HG02571 (cell line): ENCODE measurements around the gene ALK.

Source experiments
- ATAC-seq: cut with Tn5 transposase; IDR thresholded peaks from one replicate; pipeline ENCODE4 v1.9.1; 2021; ENCODE audit warnings: mild to moderate bottlenecking, moderate library complexity; ENCODE audit not compliant: unreplicated experiment

The ALK gene

DNA sequence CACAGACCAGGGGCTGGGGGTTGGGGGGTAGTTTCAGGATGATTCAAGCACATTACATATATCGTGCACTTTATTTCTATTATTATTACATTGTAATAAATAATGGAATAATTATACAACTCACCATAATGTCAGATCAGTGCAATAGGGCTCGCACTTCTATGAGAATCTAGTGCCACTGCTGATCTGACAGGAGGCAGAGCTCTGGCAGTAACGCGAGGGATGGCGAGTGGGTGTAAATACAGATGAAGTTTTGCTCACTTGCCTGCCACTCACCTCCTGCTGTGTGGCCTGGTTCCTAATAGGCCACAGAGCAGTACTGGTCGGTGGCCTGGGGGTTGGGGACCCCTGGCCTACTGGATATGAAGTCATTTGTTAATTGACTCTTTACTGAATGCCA lies 615.6 kb downstream of the ALK start:
- ATAC-seq = no peak

GRCh38 chr2:29304399-29305060 lies 616.9 kb downstream of the ALK start:
- no peak for ATAC-seq

DNA sequence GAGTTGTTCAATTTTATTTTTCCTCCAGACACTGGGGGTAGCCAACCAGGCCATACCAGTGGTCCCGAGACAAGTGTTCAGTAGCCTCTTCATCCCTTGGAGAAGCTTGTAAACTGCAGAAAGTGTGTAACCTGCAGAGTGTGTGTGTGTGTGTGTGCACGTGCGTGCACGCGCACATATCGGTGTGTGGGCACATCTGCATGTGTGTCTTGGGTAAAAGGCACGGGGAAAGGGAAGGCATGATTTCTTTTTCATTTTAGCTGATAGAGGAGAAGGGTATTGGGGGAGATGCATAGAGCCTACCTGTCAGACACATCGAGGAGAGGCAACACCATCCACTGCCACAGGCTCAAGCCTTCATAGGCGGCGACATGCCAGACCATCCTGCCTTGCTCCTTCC lies 624.8 kb downstream of the ALK start:
- no peak for ATAC-seq

GRCh38 chr2:29295845-29296244 lies 625.5 kb downstream of the ALK start:
- no peak for ATAC-seq

DNA sequence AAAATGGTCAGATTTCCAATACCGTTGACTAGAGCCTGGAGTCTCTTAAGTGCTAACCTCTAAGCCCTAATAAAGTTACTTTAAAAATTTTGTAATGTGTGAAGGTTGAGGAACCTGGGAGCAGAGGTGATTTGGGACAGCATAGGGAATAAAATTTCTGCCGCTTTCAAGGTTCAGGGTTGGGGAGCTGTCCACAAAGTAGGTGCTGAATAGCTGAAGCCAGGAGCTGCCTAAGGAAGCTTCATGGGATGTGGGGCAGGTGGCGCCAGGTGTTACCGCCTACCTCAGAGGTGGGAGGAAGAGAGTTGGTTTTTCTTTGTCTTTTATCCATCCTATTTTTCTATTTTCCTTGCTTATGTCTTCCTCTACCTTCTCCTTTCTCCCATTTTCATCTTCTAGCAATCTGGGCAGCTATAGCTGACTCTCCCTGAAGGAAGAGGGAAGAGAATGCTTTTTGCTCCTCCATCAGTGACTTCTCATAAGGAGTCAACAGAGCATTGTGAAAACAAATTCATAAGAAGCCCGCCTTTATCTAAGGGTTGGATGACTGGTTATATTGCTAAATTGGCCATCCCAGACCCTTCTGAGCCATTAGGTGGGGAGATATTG lies 627.5 kb downstream of the ALK start:
- no peak for ATAC-seq

GRCh38 chr2:29290293-29291047 lies 630.9 kb downstream of the ALK start:
- ATAC-seq = no peak

- no peak for ATAC-seq
Measured at GRCh38 chr2:29284671-29285070, 636.7 kb downstream of the ALK start.

DNA sequence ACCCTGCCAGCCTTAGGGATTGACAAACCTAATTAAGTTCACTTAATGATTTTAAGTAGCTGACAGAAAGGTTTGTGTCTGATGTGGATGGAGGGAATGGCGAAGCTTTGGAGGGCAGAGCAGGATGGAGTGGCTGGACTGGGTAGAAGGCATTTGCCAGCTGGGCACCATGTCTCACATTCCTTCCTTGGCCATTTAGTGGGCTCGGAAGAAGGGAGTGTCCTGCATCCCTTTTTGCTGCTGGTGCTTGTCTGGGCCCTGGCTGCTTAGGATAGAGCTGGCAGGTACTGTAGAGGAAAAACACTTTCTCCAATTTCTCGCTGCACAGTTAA lies 639.5 kb downstream of the ALK start:
- no peak for ATAC-seq

GRCh38 chr2:29281086-29281915 lies 640.1 kb downstream of the ALK start:
- no peak for ATAC-seq

DNA sequence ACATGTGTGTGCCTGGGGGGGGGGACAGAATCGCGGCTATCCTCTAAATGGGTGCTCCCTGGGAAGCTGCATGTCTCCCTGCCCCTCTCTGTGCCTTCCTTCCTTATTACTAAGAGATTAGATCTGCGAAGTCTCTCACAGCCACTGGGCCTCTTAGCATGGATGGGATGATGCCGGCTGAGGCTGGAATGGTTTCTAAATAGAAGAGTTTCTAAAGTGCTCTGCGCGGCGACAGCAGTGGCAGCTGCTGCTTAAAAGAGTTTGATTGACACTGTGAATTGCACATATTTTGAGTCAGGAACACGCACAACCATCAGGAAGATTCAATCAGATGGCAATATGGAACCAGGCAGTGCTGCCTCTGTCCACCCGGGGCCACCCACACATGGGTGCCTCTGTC lies 642.4 kb downstream of the ALK start:
- ATAC-seq = no peak

DNA sequence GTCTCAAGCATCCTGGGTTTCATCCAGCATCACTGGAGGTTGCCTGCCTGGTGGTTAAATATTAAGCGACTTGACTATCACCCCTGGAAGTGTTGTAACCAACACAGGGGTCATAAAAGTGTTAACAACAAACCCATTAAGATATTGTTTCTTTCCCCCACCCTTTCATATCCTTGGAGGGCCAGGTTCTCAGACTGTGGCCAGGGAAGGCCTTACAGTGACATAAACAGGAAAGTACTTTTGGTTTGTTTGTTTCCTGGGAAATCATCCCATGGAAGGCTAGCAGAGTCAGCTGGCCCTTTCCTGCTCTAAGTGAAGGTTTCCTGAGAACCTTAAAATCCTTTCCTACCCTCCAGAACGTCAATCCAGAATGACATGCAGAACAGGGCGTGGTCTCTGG lies 645.2 kb downstream of the ALK start:
- ATAC-seq = no peak

GRCh38 chr2:29275186-29275585 lies 646.2 kb downstream of the ALK start:
- no peak for ATAC-seq

GRCh38 chr2:29273685-29274611 lies 647.4 kb downstream of the ALK start:
- ATAC-seq = no peak

GRCh38 chr2:29273004-29273684 lies 648.2 kb downstream of the ALK start:
- no peak for ATAC-seq

- no peak for ATAC-seq
Measured at GRCh38 chr2:29272311-29272710, 649.1 kb downstream of the ALK start.

GRCh38 chr2:29270701-29271121 lies 650.7 kb downstream of the ALK start:
- ATAC-seq = no peak

DNA sequence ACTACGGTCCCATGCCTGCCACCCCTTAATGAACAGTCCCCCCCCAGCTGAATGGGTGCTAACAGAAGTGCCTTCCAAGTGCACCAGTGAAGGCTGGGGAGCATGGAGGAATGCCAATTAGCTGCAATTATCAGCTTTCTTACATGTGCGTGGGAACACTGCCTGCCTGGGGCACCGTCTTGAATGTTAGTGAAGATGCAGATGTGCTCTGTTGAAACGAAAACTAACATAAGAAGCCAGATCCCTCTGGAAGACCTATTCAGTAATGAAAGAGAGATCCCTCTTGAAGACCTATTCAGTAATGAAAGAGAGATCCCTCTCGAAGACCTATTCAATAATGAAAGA lies 651.6 kb downstream of the ALK start:
- ATAC-seq = no peak

DNA sequence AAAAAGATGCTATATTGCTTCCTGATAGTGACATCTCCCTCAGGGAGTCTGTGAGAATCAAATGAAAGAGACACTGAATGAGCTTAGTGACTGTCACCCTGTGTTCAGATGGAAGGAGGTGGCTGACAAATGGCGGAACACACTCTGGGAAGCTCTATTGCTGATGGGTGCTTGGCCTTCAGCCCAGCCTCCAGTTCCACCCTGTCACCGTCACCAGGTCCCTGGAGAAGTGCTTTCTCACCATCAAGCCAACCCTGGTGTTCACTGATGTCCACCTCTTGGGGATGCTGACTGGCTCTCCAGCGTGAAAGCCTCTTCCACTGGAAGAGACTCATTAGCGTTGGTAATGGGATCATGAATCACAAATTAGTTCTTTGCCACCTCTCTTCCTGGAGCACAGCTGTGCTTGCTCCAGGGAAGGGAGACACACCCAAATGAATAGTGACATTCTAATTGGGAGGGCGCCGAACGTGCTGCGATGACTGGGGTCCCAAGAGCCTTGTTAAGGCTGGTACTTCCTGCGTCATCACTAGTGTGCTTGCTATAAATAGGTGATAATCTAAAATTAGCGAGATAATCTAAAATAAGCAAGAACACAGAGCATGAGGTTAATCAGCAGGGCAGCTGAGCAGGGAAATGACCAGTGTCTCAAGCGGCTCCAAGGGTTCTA lies 652.2 kb downstream of the ALK start:
- no peak for ATAC-seq

GRCh38 chr2:29267720-29268119 lies 653.7 kb downstream of the ALK start:
- ATAC-seq = no peak
